GM12875 (cell line): ENCODE results near the gene FOS.
A peak's percentile ranks its signal among the peaks of the same experiment; 100 is the strongest.

ENCODE experiments used
- H3K4me3 ChIP-seq: one replicate; pipeline ENCODE4 v1.5.1; 2011; ENCODE audit warnings: low read depth, low read length, control low read depth
- CTCF ChIP-seq: IDR thresholded peaks from 2 replicates; pipeline ENCODE4 v1.5.1; 2011; ENCODE audit warnings: low read depth, mild to moderate bottlenecking, control low read depth, inconsistent platforms, low read length, moderate library complexity, borderline replicate concordance; ENCODE audit not compliant: insufficient read depth

Gene FOS

GRCh38 chr14:75252254-75252837, 26.3 kb upstream of the FOS start:
- no peak for TF ChIP-seq CTCF
- no peak overlapping the region for H3K4me3 ChIP-seq

- no peak overlapping the region for H3K4me3 ChIP-seq
- no peak for TF ChIP-seq CTCF
Observed at GRCh38 chr14:75254381-75254822, 24.2 kb upstream of the FOS start.

- no peak overlapping the region for H3K4me3 ChIP-seq
- no peak for TF ChIP-seq CTCF
Observed at GRCh38 chr14:75254901-75255584, 23.6 kb upstream of the FOS start.

GRCh38 chr14:75258079-75258802, 20.4 kb upstream of the FOS start:
- H3K4me3 ChIP-seq = peak overlapping the region; percentile 21
- no peak for TF ChIP-seq CTCF

GRCh38 chr14:75258803-75259509, 19.7 kb upstream of the FOS start:
- peak overlapping the region; percentile 47 for H3K4me3 ChIP-seq
- TF ChIP-seq CTCF = no peak

GRCh38 chr14:75259510-75259855, 19.1 kb upstream of the FOS start:
- TF ChIP-seq CTCF = no peak
- peak overlapping the region; percentile 47 for H3K4me3 ChIP-seq
